Panc1 (cell line): ENCODE data around the gene CIB1. TPM values are rescaled to one million over a fixed set of nuclear protein-coding genes. Genes with fewer than 3 reads are reported as not detected.

Experiments used
- ATAC-seq: fragments of 200-7000 bp; cut with Tn5 transposase; 2 replicates; pipeline ENCODE4 v1.9.1; 2020; ENCODE audit warnings: mild to moderate bottlenecking, moderate library complexity
- BruUV-seq: library from RNA; stranded (reverse); fragments of 400-500 nt; replicated peaks from 2 replicates; lab custom pipeline; 2021; lab: Mats Ljungman, UMichigan
- CTCF ChIA-PET: fragments of 300-600 bp; sonication (Branson Sonifier 250); formaldehyde crosslinking; loops from one replicate; lab custom pipeline; 2022; ENCODE audit warnings: antibody characterized with exemption; lab: Charles Lee
- POLR2A ChIA-PET: fragments of 300-600 bp; sonication (Branson Sonifier 250); formaldehyde crosslinking; loops from one replicate; lab custom pipeline; 2022; ENCODE audit warnings: antibody characterized with exemption; lab: Charles Lee
- DNase-seq: peaks from one replicate; pipeline ENCODE4 v3.0.0-alpha.2; 2010; ENCODE audit warnings: low read depth, low spot score
- H3K27ac ChIP-seq: 2 replicates; pipeline ENCODE4 v1.5.1; 2011; ENCODE audit warnings: mild to moderate bottlenecking, low read length, inconsistent platforms
- H3K27me3 ChIP-seq: fragments of 200-500 bp; sonication (Bioruptor generic); 2 replicates; pipeline ENCODE4 v1.6.0; 2014; ENCODE audit warnings: low read length, inconsistent platforms; ENCODE audit not compliant: control insufficient read depth, insufficient read depth
- H3K36me3 ChIP-seq: fragments of 200-500 bp; sonication (Bioruptor generic); 2 replicates; pipeline ENCODE4 v1.5.1; 2014; ENCODE audit warnings: inconsistent platforms, mild to moderate bottlenecking, low read length, moderate library complexity; ENCODE audit not compliant: control insufficient read depth, insufficient read depth
- H3K4me1 ChIP-seq: 2 replicates; pipeline ENCODE4 v1.5.1; 2011; ENCODE audit warnings: inconsistent platforms, mild to moderate bottlenecking, low read length, moderate library complexity; ENCODE audit not compliant: control insufficient read depth, insufficient read depth
- H3K4me3 ChIP-seq, 2 experiments: 2 replicates each; pipeline ENCODE4 v1.5.1; 2011 to 2012; ENCODE audit warnings: low read depth in 2 of 2, low read length in 2 of 2, mild to moderate bottlenecking in 2 of 2, inconsistent platforms in 1 of 2, moderate library complexity in 1 of 2
- H3K9me3 ChIP-seq: fragments of 200-500 bp; sonication (Bioruptor generic); 2 replicates; pipeline ENCODE4 v1.5.1; 2014; ENCODE audit warnings: low read depth, mild to moderate bottlenecking, inconsistent platforms, low read length, moderate library complexity; ENCODE audit not compliant: control insufficient read depth, insufficient read depth
- CTCF ChIP-seq: fragments of 450-650 bp; IDR thresholded peaks from 2 replicates; pipeline ENCODE4 v1.5.1; 2017; ENCODE audit warnings: mild to moderate bottlenecking
- POLR2AphosphoS5 ChIP-seq: IDR thresholded peaks from 2 replicates; pipeline ENCODE4 v1.6.1; 2012; ENCODE audit warnings: mild to moderate bottlenecking, low read depth, low read length, moderate library complexity
- SIN3A ChIP-seq: IDR thresholded peaks from 2 replicates; pipeline ENCODE4 v1.6.1; 2012; ENCODE audit warnings: low read depth, mild to moderate bottlenecking, low read length, moderate library complexity, borderline replicate concordance; ENCODE audit not compliant: insufficient read depth
- TCF7L2 ChIP-seq: IDR thresholded peaks from 2 replicates; pipeline ENCODE4 v1.6.1; 2011; ENCODE audit warnings: mild to moderate bottlenecking, low read depth, low read length, inconsistent platforms
- in situ Hi-C: cut with HindIII; loops from 2 replicates; pipeline ENCODE4 v1.10.0; 2016; ENCODE audit warnings: low sequenced_read_pairs, low pct_unique_long_range_greater_than_20kb
- intact Hi-C: fragments of 100-400 bp; cut with micrococcal nuclease; formaldehyde crosslinking; loops from one replicate; pipeline ENCODE4 v1.10.0; 2022; ENCODE audit not compliant: unreplicated experiment
- total RNA-seq: library from RNA; stranded (reverse); gene quantifications from one replicate; pipeline ENCODE4 v1.2.1, GENCODE V29; 2021; ENCODE audit not compliant: unreplicated experiment

The CIB1 gene
- total RNA-seq, 1 experiment from 2014 or later = 193 TPM

GRCh38 chr15:90213122-90213817 lies 20.5 kb downstream of the CIB1 start:
- CTCF ChIA-PET = interaction anchor here (0.6 kb wide), 1 partner anchor 626 kb away, joined by 3 read pairs; no protein-coding TSS in a partner anchor
- POLR2A ChIA-PET = interaction anchor here (0.7 kb wide), 1 partner anchor 437 kb away, joined by 9 read pairs; no protein-coding TSS in a partner anchor
- no peaks in the 10 kb centered on the region for H3K9me3 ChIP-seq
- in situ Hi-C loops = loop anchor here (10.0 kb wide), 1 partner anchor 48 kb away; no protein-coding TSS in a partner anchor
- no peaks in the 10 kb centered on the region for H3K27me3 ChIP-seq
- H3K4me3 ChIP-seq = peak overlapping the region in 1 of 2 experiments; percentile 100; a peak in 2 of 4 replicates
- ATAC-seq (peak; percentile 21), DNase-seq (no peak)
- TF ChIP-seq TCF7L2 (peak; percentile 81), POLR2AphosphoS5 (peak; percentile 25), SIN3A (no peak)
- intact Hi-C loops = no loop called here
- peaks cover 96% of the 10 kb centered on the region for H3K4me1 ChIP-seq
- H3K27ac ChIP-seq = peak overlapping the region; percentile 100
- no TSS peak for BruUV-seq
- peaks cover 22% of the 10 kb centered on the region for H3K36me3 ChIP-seq

- H3K4me3 ChIP-seq = peak overlapping the region in 1 of 2 experiments; percentile 100; a peak in 2 of 4 replicates
- ChIA-PET POLR2A (interaction anchor here (0.6 kb wide), 1 partner anchor 73 kb away, joined by 3 read pairs; no protein-coding TSS in a partner anchor), CTCF (interaction anchor here (0.6 to 0.7 kb wide), 2 partner anchors 30 to 627 kb away, joined by 3 read pairs; no protein-coding TSS in a partner anchor)
- intact Hi-C loops = no loop called here
- peaks cover 20% of the 10 kb centered on the region for H3K36me3 ChIP-seq
- DNase-seq = no peak
- H3K9me3 ChIP-seq = no peaks in the 10 kb centered on the region
- in situ Hi-C loops = loop anchor here (10.0 kb wide), 1 partner anchor 48 kb away; no protein-coding TSS in a partner anchor
- H3K27me3 ChIP-seq = no peaks in the 10 kb centered on the region
- peak; percentile 20 for ATAC-seq
- peak overlapping the region; percentile 100 for H3K27ac ChIP-seq
- BruUV-seq = no TSS peak
- H3K4me1 ChIP-seq = peaks cover 96% of the 10 kb centered on the region
- TF ChIP-seq SIN3A = no peak
- TF ChIP-seq POLR2AphosphoS5 = peak; percentile 53
Observed at GRCh38 chr15:90212221-90213098, 21.3 kb downstream of the CIB1 start.

GRCh38 chr15:90211440-90212143 lies 22.1 kb downstream of the CIB1 start:
- peak overlapping the region; percentile 100 for H3K27ac ChIP-seq
- intact Hi-C loops (no loop called here), in situ Hi-C loops (loop anchor here (10.0 kb wide), 1 partner anchor 47 kb away; no protein-coding TSS in a partner anchor)
- peak; percentile 65 for ATAC-seq
- POLR2A ChIA-PET = interaction anchor here (0.6 kb wide), 1 partner anchor 73 kb away, joined by 3 read pairs; no protein-coding TSS in a partner anchor
- CTCF ChIA-PET = interaction anchor here (0.7 kb wide), 1 partner anchor 30 kb away, joined by 3 read pairs; no protein-coding TSS in a partner anchor
- peak overlapping the region in 1 of 2 experiments; percentile 100; a peak in 2 of 4 replicates for H3K4me3 ChIP-seq
- no TSS peak for BruUV-seq
- H3K27me3 ChIP-seq = no peaks in the 10 kb centered on the region
- DNase-seq = no peak
- peaks cover 12% of the 10 kb centered on the region for H3K36me3 ChIP-seq
- TF ChIP-seq CTCF = no peak
- TF ChIP-seq POLR2AphosphoS5 = peak; percentile 34; the same call in 1 of the 2 replicates
- H3K9me3 ChIP-seq = no peaks in the 10 kb centered on the region
- peaks cover 96% of the 10 kb centered on the region for H3K4me1 ChIP-seq
